ENCODE results near the gene MED25.
"Not testable (repeated sequence)": the region's sequence is repeated elsewhere in the genome, so short reads cannot be mapped to it uniquely, and the experiment has no call there.

Gene MED25

GRCh38 chr19:49818649-49819370 is 721 bp downstream of the MED25 start:
- DNase-seq, result no peak

DNA sequence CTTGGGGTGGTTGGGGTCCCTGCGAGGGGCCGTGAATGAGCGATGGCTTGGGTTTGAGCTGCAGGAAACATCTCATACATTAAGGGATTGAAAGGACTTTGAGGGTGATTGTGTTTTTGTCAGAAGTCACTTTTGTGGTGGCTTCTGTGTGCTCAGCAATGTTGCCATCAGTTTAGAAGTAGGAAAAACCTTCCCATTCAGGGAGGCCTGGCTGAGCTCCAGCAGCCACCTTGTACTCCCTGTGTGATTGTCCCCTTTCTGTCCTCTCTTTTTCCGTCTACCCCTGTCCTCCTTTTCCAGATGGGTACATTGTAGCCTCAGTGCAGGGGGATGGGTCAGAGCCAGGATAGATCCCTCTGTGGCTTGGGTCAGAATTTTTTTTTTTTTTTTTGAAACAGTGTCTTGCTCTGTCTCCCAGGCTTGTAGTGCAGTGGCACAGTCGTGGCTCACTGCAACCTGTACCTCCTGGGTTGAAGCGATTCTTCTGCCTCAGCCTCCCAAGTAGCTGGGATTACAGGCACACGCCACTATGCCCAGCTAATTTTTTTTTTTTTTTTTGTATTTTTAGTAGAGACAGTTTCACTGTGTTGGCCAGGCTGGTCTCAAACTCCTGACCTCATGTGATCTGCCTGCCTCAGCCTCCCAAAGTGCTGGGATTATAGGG is 1.5 kb downstream of the MED25 start:
- DNase-seq, result not testable (repeated sequence)

DNA sequence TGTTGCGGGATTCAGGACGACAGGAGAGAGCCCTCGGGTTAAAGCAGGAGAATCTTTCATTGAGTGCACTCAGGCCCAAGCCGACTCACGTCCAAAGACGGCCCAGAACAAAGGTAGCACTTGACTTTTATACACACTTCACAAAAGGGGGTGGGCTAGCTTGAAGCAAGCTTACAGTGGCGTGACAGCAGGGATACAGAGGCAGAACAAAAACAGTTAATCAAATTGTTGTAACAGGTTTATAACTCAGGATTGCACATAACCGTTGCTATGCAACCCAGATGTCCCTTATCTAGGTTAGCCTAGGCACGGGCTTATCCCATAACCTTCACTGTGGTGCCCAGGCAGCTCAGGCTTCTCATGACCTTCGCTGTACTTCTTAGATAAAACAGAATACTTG is 2.0 kb downstream of the MED25 start:
- DNase-seq, result peak; percentile 75 to 83

DNA sequence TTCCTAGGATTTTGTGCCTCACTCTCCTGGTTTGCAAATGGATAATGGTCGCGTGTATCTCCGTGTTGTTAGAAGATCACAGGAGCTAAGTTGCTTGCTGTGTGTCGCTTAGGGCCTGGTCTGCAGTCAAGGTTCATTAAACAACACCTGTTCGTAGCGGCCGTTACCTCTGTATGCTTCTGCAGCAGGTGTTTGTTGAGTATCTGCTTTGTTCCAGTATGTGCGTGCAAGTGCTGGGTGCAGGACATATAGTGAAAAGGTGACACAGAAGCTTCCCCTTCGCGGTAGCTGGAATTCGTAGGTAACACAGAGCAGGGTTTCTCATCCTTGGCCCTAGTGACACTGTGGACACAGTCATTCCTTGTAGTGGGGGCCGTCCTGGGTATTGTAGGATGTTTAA is 5.4 kb downstream of the MED25 start:
- DNase-seq, result peak; percentile 79 to 86

GRCh38 chr19:49824662-49825061 is 6.6 kb downstream of the MED25 start:
- no peak for DNase-seq

GRCh38 chr19:49827034-49827433 is 8.9 kb downstream of the MED25 start:
- DNase-seq, result no peak

- no peak for DNase-seq
Observed at GRCh38 chr19:49829200-49829599, 11.1 kb downstream of the MED25 start.

- DNase-seq, result no peak
Observed at GRCh38 chr19:49829721-49830120, 11.6 kb downstream of the MED25 start.

GRCh38 chr19:49830766-49831165 is 12.7 kb downstream of the MED25 start:
- no peak for DNase-seq

DNA sequence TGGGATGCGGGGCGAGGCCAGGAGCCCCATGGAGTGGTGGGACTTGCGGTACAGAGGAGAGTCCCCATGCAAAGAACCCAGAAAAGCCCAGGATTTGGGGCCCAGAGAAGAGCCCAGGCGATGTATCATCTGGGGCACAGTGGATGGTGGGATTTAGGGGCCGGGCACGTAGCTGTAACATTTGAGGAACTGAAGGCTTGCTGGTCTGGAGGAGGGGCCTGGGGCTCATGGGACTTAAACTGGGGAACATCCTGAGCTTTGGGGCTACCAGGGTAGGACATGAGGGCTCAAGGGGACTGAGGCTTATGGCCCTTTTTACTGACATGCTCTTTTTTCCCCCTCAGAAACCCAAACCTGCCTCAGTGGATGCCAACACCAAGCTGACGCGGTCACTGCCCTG is 13.5 kb downstream of the MED25 start:
- DNase-seq, result no peak

DNA sequence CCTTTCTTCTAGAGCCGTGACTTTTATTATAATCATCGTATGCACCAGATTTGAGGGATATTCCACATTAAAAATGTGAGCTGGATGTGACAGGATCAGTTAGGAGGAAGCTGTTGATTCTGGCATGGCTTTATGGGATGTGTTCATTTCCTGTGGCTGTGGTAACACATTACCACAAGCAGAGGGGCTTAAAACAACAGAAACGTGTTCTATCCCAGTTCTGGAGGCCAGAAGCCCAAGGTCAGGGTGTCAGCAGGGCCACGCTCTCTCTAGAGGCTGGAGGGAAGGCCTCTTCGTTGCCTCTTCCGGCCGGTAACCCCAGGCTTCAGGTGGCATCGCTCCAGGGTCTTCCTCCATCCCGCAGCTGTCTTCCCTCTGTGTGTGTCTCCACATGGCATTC is 14.5 kb downstream of the MED25 start:
- DNase-seq, result no peak

- no peak for DNase-seq
Observed at GRCh38 chr19:49833599-49833998, 15.5 kb downstream of the MED25 start.

DNA sequence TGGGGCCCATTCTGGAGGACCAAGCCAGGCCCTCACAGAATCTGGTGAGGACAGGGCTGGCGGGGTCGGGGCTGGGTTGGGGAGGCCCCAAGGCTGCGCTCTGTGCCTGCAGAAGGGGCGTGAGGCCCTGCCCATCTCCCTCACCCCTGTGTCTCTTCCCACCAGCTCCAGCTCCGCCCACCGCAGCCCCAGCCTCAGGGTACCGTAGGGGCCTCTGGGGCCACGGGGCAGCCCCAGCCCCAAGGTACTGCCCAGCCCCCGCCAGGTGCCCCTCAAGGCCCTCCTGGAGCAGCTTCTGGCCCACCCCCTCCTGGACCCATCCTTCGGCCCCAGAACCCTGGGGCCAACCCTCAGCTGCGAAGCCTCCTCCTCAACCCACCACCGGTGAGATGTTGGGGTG is 17.5 kb downstream of the MED25 start:
- DNase-seq, result no peak

- DNase-seq, result no peak
Observed at GRCh38 chr19:49836176-49837008, 18.3 kb downstream of the MED25 start.

GRCh38 chr19:49837009-49837310 is 18.9 kb downstream of the MED25 start:
- DNase-seq, result no peak

GRCh38 chr19:49837425-49837824 is 19.3 kb downstream of the MED25 start:
- no peak for DNase-seq

- no peak for DNase-seq
Observed at GRCh38 chr19:49838885-49839588, 20.9 kb downstream of the MED25 start.

DNA sequence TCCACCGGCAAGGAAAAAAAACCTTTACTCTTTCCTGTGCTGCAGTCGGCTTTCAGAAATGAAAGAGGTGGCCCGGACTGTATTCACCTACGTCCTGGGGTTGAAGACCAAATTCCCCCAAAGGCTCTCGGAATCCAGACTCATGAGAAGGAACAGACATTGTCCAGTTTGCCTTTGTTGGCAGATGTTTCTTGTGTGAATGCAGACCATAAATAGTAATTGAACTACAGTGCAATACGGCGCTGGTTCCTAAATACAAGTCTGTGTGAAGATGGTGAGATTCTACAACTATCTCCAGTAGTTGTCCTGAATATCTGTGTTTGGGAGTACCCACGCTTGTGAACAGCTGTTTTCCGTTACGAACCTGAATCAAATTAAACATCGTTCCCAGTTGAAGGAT is 21.6 kb downstream of the MED25 start:
- no peak for DNase-seq

- no peak for DNase-seq
Observed at GRCh38 chr19:49840321-49840720, 22.2 kb downstream of the MED25 start.

GRCh38 chr19:49840736-49841249 is 22.7 kb downstream of the MED25 start:
- DNase-seq, result no peak

- no peak for DNase-seq
Observed at GRCh38 chr19:49843265-49843664, 25.2 kb downstream of the MED25 start.

GRCh38 chr19:49844138-49845095 is 26.3 kb downstream of the MED25 start:
- DNase-seq, result no peak
